GM10847 (cell line): ENCODE data around the gene FAM171A2.

Experiments
- POLR2A ChIP-seq: IDR thresholded peaks from 2 replicates; pipeline ENCODE4 v1.6.1; 2011; ENCODE audit not compliant: insufficient read length; ENCODE audit errors: extremely low read depth

The FAM171A2 gene

DNA sequence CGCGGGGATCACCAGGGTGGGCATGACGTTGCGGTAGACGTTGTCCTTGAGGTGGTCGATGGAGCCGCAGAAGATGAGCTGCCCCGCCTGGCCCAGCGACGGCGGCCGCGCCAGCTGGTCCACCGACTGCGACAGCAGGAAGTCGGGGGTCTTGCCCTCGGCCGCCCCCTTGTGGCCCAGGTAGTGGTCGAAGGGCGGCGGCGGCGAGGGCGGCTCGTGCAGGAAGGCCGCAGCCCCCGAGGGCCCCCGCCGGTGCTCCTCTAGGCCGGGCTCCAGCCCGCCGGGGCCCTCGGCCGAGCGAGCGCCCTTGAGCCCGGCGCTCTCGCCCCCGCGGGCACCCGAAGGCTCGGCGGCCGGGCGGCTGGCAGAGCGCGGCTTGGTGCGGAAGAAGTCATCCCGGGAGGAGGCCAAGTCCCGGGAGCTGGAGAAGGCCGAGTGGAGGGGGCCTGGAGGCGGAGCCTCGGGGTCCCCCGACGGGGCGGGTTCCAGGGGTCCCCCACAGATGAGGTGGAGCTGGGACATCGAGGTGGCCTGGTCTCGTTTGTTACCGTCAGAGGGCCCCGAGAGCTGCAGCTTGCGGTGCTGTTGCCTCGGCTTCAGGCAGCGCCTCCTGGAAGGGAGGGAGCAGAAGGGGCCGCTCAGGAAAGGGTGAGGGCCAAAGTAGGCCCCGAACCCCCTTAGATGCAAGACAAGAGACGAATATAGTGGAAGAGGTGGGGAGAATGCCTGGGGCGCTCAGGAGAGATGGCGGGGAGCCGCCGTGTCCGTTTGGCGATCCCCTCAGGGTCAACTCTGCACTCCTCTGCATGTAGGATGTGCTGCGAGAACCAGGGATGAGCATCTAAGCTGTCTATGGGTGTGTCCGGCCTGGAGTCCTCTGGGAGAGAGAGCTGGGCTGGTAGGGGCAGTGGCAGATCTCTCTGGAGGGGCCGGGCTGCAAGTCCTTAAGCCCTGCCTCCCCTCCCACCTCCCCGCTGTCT, 8.8 kb downstream of the FAM171A2 start:
- TF ChIP-seq POLR2A = no peak

GRCh38 chr17:44353672-44354331, 9.9 kb downstream of the FAM171A2 start:
- no peak for TF ChIP-seq POLR2A

GRCh38 chr17:44352828-44353671, 10.6 kb downstream of the FAM171A2 start:
- no peak for TF ChIP-seq POLR2A

DNA sequence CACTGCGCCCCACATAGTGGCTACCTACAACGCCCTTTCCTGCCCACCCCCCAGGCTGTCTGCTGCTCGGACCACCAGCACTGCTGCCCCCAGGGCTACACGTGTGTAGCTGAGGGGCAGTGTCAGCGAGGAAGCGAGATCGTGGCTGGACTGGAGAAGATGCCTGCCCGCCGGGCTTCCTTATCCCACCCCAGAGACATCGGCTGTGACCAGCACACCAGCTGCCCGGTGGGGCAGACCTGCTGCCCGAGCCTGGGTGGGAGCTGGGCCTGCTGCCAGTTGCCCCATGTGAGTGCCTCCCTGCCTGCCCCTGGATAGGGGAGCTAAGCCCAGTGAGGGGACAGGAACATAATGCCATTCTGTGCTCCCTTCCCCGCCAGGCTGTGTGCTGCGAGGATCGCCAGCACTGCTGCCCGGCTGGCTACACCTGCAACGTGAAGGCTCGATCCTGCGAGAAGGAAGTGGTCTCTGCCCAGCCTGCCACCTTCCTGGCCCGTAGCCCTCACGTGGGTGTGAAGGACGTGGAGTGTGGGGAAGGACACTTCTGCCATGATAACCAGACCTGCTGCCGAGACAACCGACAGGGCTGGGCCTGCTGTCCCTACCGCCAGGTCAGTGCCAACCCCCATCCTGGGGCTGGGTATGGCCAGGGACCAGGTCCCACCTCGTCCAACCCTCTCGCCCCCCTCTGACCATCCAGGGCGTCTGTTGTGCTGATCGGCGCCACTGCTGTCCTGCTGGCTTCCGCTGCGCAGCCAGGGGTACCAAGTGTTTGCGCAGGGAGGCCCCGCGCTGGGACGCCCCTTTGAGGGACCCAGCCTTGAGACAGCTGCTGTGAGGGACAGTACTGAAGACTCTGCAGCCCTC, 11.5 kb downstream of the FAM171A2 start:
- TF ChIP-seq POLR2A = no peak

- no peak for TF ChIP-seq POLR2A
These were observed 12.2 kb downstream of the FAM171A2 start for GRCh38 chr17:44351464-44351863.

GRCh38 chr17:44350733-44351226, 12.9 kb downstream of the FAM171A2 start:
- no peak for TF ChIP-seq POLR2A

DNA sequence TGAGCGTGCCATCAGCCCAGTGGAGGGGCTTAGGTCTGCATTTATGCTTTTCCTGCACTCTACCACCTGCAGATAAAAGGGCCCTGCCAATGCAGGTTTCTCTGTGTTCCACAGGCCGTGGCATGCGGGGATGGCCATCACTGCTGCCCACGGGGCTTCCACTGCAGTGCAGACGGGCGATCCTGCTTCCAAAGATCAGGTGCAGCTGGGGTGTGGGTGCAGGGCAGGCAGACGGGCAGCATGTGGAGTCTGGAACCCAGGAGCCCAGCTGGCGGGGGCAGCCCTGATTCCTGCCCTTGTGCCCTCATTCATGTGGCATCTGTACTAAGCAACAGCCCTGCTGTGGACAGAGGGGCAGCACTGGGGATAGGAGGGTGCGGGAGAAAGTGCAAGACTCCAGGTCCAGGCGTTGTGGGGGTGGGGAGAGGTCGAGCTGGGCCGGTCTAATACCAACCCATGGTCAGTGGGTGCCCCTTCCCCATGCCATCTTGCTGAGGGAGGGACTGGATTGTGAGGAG, 14.0 kb downstream of the FAM171A2 start:
- no peak for TF ChIP-seq POLR2A

DNA sequence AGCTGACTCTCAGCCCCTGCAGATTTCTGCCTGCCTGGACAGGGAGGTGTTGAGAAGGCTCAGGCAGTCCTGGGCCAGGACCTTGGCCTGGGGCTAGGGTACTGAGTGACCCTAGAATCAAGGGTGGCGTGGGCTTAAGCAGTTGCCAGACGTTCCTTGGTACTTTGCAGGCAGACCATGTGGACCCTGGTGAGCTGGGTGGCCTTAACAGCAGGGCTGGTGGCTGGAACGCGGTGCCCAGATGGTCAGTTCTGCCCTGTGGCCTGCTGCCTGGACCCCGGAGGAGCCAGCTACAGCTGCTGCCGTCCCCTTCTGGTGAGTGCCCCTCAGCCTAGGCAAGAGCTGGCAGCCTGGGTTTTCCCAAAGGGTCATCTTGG, 14.7 kb downstream of the FAM171A2 start:
- TF ChIP-seq POLR2A = no peak

GRCh38 chr17:44348234-44348987, 15.2 kb downstream of the FAM171A2 start:
- TF ChIP-seq POLR2A = no peak

DNA sequence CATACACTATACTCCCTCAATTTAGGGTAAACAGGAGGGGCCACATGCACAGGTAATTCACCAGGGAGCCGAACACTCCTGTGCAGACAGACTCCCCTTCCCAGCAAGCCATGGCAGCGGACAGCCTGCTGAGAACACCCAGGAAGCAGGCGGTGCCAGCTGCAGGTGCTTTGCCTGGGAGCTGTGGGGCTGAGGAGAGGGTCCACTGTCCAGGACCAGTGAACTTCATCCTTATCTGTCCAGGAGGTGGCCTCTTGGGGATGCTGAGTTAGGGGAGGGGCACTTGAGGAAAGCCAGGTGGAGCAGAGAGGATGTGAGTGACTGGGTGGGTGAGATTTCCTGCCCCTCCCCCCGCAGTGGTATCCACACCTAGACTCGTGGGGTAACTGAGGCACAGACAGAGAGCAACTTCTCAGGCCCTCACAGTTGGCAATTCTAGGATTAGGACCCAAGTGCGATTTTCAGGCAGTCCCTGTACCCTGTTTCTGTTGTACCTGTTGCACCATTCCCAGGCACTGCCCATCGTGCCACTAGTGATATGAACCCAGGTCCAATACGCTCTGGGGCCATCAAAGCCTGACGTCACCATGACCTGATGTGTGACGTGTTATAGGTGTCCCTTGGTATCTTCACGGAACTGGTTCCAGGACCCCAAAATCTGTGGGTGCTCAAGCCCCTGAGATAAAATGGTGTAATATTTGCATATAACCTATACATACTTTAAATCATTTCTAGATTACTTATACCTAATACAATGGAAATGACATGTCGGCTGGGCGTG, 17.4 kb downstream of the FAM171A2 start:
- TF ChIP-seq POLR2A = no peak

DNA sequence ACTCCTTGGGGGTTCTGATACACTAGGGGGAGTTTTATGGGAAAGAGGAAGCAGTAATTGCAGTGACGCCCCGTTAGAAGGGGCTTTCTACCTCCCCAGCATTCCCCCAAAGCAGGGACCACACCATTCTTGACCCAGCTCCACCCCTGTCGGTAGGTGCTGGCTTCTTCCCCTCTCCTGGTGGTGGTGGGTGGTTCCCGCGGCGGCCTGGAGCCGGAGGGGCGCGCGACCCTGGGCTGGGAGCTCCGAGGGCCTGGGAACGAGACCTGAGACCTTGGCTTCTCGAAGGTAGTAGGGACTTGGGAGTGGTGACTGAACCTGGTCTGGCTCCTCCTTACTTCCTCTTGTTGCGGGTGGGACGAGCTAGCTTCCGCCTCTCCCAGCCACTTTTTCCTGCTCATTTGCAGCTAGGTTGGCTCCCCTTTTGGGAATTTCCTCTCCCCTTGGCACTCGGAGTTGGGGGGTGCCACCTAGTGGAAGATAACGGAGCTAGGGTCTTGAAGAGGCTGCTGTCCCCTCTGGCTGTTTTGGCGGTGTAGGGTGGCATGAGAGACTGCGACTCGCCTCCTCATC, 18.1 kb downstream of the FAM171A2 start:
- TF ChIP-seq POLR2A = no peak

- peak; percentile 88 for TF ChIP-seq POLR2A
These were observed 18.7 kb downstream of the FAM171A2 start, which contains the start of gene GRN for GRCh38 chr17:44344939-44345453. TSS of gene GRN (plus strand) at chr17:44345302. CDS start at chr17:44349165, 3,863 bp downstream.
